ENCODE data around the gene MTFP1. TPM values are rescaled to one million over a fixed set of nuclear protein-coding genes. Genes with fewer than 3 reads are reported as not detected.

The MTFP1 gene
- total RNA-seq, 1 experiment from 2014 or later: 65.7 TPM

GRCh38 chr22:30434843-30435242, 9.3 kb downstream of the MTFP1 start:
- H3K27ac ChIP-seq (ENCODE audit: low read length): no peak overlapping the region
- no peak for DNase-seq
- no peaks in the 10 kb centered on the region for H4K20me1 ChIP-seq (ENCODE audit: low read length)
- TF ChIP-seq CTCF (conservative IDR thresholded peaks at IDR 0.05; ENCODE audit: low read depth, low read length): no peak
- no peak for TF ChIP-seq EZH2 (IDR thresholded peaks at IDR 0.05; ENCODE audit: low read length, unreplicated experiment)
- no peak for TF ChIP-seq EZH2phosphoT487 (IDR thresholded peaks at IDR 0.05; ENCODE audit: borderline replicate concordance, low read length)
- no peaks in the 10 kb centered on the region for H3K9me2 ChIP-seq (replicated peaks; ENCODE audit: low read length)
- no peaks in the 10 kb centered on the region for H3F3A ChIP-seq (ENCODE audit: low read length, unreplicated experiment)
- no peak overlapping the region for H3K4me2 ChIP-seq (ENCODE audit: low read length)
- CTCF ChIA-PET: no interaction called here
- no peaks in the 10 kb centered on the region for H3K4me1 ChIP-seq (ENCODE audit: insufficient read depth, low read length)
- ATAC-seq: no peak
- H3K27me3 ChIP-seq (ENCODE audit: low read length): no peaks in the 10 kb centered on the region
- intact Hi-C loops (cut with micrococcal nuclease): no loop called here
- POLR2A ChIA-PET (ENCODE audit: unreplicated experiment): no interaction called here
- no peaks in the 10 kb centered on the region for H3K79me2 ChIP-seq (ENCODE audit: low read length)
- H3K4me3 ChIP-seq (ENCODE audit: low read length): no peak overlapping the region
- no TSS peak for BruUV-seq (replicated peaks)
- no peak overlapping the region for H3K9ac ChIP-seq (ENCODE audit: low read length)
- H3K9me3 ChIP-seq (ENCODE audit: low read length): no peaks in the 10 kb centered on the region
- no peak overlapping the region for H2AFZ ChIP-seq (ENCODE audit: low read length)
- no peaks in the 10 kb centered on the region for H3K36me3 ChIP-seq (ENCODE audit: low read depth, low read length)

- no peak for ATAC-seq
These were observed 10.1 kb downstream of the MTFP1 start for GRCh38 chr22:30435674-30436126.

More at GRCh38 chr22:30435674-30436126, 10.1 kb downstream of the MTFP1 start:
- BruUV-seq (replicated peaks): no TSS peak
- Histone ChIP-seq H3K4me3 (ENCODE audit: low read length) (no peak overlapping the region), H3K9ac (ENCODE audit: low read length) (no peak overlapping the region), H3K36me3 (ENCODE audit: low read depth, low read length) (no peaks in the 10 kb centered on the region), H3K79me2 (ENCODE audit: low read length) (no peaks in the 10 kb centered on the region), H4K20me1 (ENCODE audit: low read length) (no peaks in the 10 kb centered on the region), H3F3A (ENCODE audit: low read length, unreplicated experiment) (no peaks in the 10 kb centered on the region), H3K4me1 (ENCODE audit: insufficient read depth, low read length) (no peaks in the 10 kb centered on the region), H3K9me3 (ENCODE audit: low read length) (no peaks in the 10 kb centered on the region), H2AFZ (ENCODE audit: low read length) (no peak overlapping the region), H3K27ac (ENCODE audit: low read length) (no peak overlapping the region), H3K27me3 (ENCODE audit: low read length) (no peaks in the 10 kb centered on the region), H3K4me2 (ENCODE audit: low read length) (no peak overlapping the region), H3K9me2 (replicated peaks; ENCODE audit: low read length) (no peaks in the 10 kb centered on the region)
- TF ChIP-seq EZH2 (IDR thresholded peaks at IDR 0.05; ENCODE audit: low read length, unreplicated experiment): no peak
- TF ChIP-seq EZH2phosphoT487 (IDR thresholded peaks at IDR 0.05; ENCODE audit: borderline replicate concordance, low read length): no peak
- no peak for TF ChIP-seq CTCF (conservative IDR thresholded peaks at IDR 0.05; ENCODE audit: low read depth, low read length)
- ChIA-PET CTCF (no interaction called here), POLR2A (ENCODE audit: unreplicated experiment) (no interaction called here)
- intact Hi-C loops (cut with micrococcal nuclease): no loop called here
- DNase-seq: no peak

Data from PC-3 (cell line).